Liver (tissue), 9 donors: Measurements from ENCODE around the gene CHRNA5. TPM values are rescaled to one million over a fixed set of nuclear protein-coding genes. Genes with fewer than 3 reads are reported as not detected.

Source experiments
- DNase-seq: peaks from one replicate; pipeline ENCODE4 v3.0.0-alpha.2; 2017; ENCODE audit warnings: low spot score
- H3K27ac ChIP-seq, 2 donors: one replicate each; pipeline ENCODE4 v1.7.0; 2013; ENCODE audit warnings: inconsistent platforms in 2 of 2, low read length in 2 of 2, control low read depth in 1 of 2, low read depth in 1 of 2, mild to moderate bottlenecking in 1 of 2
- H3K27me3 ChIP-seq, 4 donors: one replicate each; pipeline versions ENCODE4 v1.6.1 to v1.7.0; 2013; ENCODE audit warnings: low read length in 3 of 4, inconsistent platforms in 1 of 4, mild to moderate bottlenecking in 1 of 4, moderate library complexity in 1 of 4; ENCODE audit not compliant: control insufficient read depth in 4 of 4, insufficient read depth in 4 of 4
- H3K36me3 ChIP-seq, 4 donors: one replicate each; pipeline versions ENCODE4 v1.6.1 to v1.7.0; 2013; ENCODE audit warnings: low read length in 3 of 4, mild to moderate bottlenecking in 3 of 4, low read depth in 1 of 4, moderate library complexity in 1 of 4; ENCODE audit not compliant: control insufficient read depth in 4 of 4, insufficient read depth in 3 of 4
- H3K4me1 ChIP-seq, 4 donors: one replicate each; pipeline versions ENCODE4 v1.6.1 to v1.7.0; 2013; ENCODE audit warnings: low read length in 3 of 4, mild to moderate bottlenecking in 3 of 4, moderate library complexity in 1 of 4; ENCODE audit not compliant: control insufficient read depth in 4 of 4, insufficient read depth in 4 of 4
- H3K4me3 ChIP-seq, 3 donors: one replicate each; pipeline versions ENCODE4 v1.6.1 to v1.7.0; 2013; ENCODE audit warnings: low read length in 3 of 3, control low read depth in 1 of 3, low read depth in 1 of 3, mild to moderate bottlenecking in 1 of 3
- H3K9ac ChIP-seq, 2 donors: one replicate each; pipeline ENCODE4 v1.7.0; 2013; ENCODE audit warnings: low read length in 2 of 2, mild to moderate bottlenecking in 2 of 2, moderate library complexity in 2 of 2, control low read depth in 1 of 2, low read depth in 1 of 2
- H3K9me3 ChIP-seq, 4 donors: one replicate each; pipeline versions ENCODE4 v1.6.1 to v1.7.0; 2013; ENCODE audit warnings: low read length in 3 of 4; ENCODE audit not compliant: control insufficient read depth in 4 of 4
- ATF3 ChIP-seq: IDR thresholded peaks from 2 replicates; pipeline ENCODE4 v1.6.1; 2016; ENCODE audit warnings: antibody characterized with exemption
- CTCF ChIP-seq: fragments of 150-350 bp; IDR thresholded peaks from 2 replicates; pipeline ENCODE4 v1.5.1; 2017; ENCODE audit warnings: improper control_type of control experiment, low read depth, low read length; ENCODE audit not compliant: missing input control
- EGR1 ChIP-seq, 2 donors: IDR thresholded peaks; 2 replicates each; pipeline ENCODE4 v1.6.1; 2016 to 2018; ENCODE audit warnings: antibody characterized with exemption in 2 of 2, low read depth in 2 of 2
- FOXA1 ChIP-seq: IDR thresholded peaks from 2 replicates; pipeline ENCODE4 v1.6.1; 2016; ENCODE audit warnings: antibody characterized with exemption
- FOXA2 ChIP-seq: IDR thresholded peaks from 2 replicates; pipeline ENCODE4 v1.6.1; 2016; ENCODE audit warnings: antibody characterized with exemption
- HNF4A ChIP-seq, 2 donors: conservative IDR thresholded peaks; 2 replicates each; pipeline ENCODE4 v1.6.1; 2016; ENCODE audit warnings: antibody characterized with exemption in 2 of 2, mild to moderate bottlenecking in 2 of 2
- HNF4G ChIP-seq: IDR thresholded peaks from 2 replicates; pipeline ENCODE4 v1.6.1; 2016; ENCODE audit warnings: antibody characterized with exemption
- JUND ChIP-seq, 2 donors: IDR thresholded peaks; 2 replicates each; pipeline ENCODE4 v1.6.1; 2016; ENCODE audit warnings: antibody characterized with exemption in 2 of 2
- MAX ChIP-seq: IDR thresholded peaks from 2 replicates; pipeline ENCODE4 v1.6.1; 2016; ENCODE audit warnings: antibody characterized with exemption
- NR2F2 ChIP-seq: IDR thresholded peaks from 2 replicates; pipeline ENCODE4 v1.6.1; 2016; ENCODE audit warnings: antibody characterized with exemption
- REST ChIP-seq: IDR thresholded peaks from 2 replicates; pipeline ENCODE4 v1.6.1; 2016; ENCODE audit warnings: antibody characterized with exemption, mild to moderate bottlenecking
- RXRA ChIP-seq, 2 donors: IDR thresholded peaks; 2 replicates each; pipeline ENCODE4 v1.6.1; 2017 to 2018; ENCODE audit warnings: antibody characterized with exemption in 2 of 2, mild to moderate bottlenecking in 1 of 2
- SP1 ChIP-seq: IDR thresholded peaks from 2 replicates; pipeline ENCODE4 v1.6.1; 2018; ENCODE audit warnings: antibody characterized with exemption, mild to moderate bottlenecking
- TAF1 ChIP-seq: conservative IDR thresholded peaks from 2 replicates; pipeline ENCODE4 v1.6.1; 2016; ENCODE audit warnings: antibody characterized with exemption, mild to moderate bottlenecking
- ZBTB33 ChIP-seq: IDR thresholded peaks from 2 replicates; pipeline ENCODE4 v1.6.1; 2016; ENCODE audit warnings: antibody characterized with exemption
- WGBS: extraction: QIAGEN DNeasy Blood & Tissue Kit; methylation state at CpG from one replicate; pipeline ENCODE4 v1.1.7; 2013; 5-methylcytosine and 5-hydroxymethylcytosine counted together
- polyA plus RNA-seq, 2 donors: library from polyadenylated mRNA; stranded (reverse) in 1 of 2; unstranded in 1 of 2; fragments of 200-250 nt in 1 of 2; fragments of >200 nt in 1 of 2; fragmentation: Nextera tagmentation in 1 of 2; extraction: Ambion mirVana in 1 of 2; gene quantifications; one replicate each; pipeline versions ENCODE4 v1.2.1 to v1.2.3, GENCODE V29; 2013 to 2015
- total RNA-seq, 2 donors: library from RNA; depleted of rRNA; stranded (reverse); fragments of >200 nt; gene quantifications; one replicate each; pipeline ENCODE4 v1.2.3, GENCODE V29; 2014
- donor health status: healthy.
- donor health status: healthy.
- donor health status: healthy.
- donor health status: healthy.
- donor health status: healthy.

CHRNA5 gene
- total and polyA plus RNA-seq, 4 donors, result 0.17 to 0.56 (median 0.36) TPM

- DNase-seq, result no peak
- 92% methylated on average over 29 of the region's 29 CpGs for WGBS
- Histone ChIP-seq H3K27me3 (peaks cover 0 to 3% (median 0%) of the 10 kb centered on the region in 4 donors), H3K9ac (no peak overlapping the region), H3K27ac (no peak overlapping the region), H3K4me3 (no peak overlapping the region), H3K9me3 (peaks cover 0 to 5% (median 2%) of the 10 kb centered on the region in 4 donors), H3K4me1 (no peaks in the 10 kb centered on the region), H3K36me3 (no peaks in the 10 kb centered on the region)
- TF ChIP-seq JUND (IDR thresholded peaks at IDR 0.05) (no peak), REST (no peak), ATF3 (no peak)
Observed at GRCh38 chr15:78629031-78629715, 63.9 kb downstream of the CHRNA5 start.

- peaks cover 0 to 3% (median 0%) of the 10 kb centered on the region in 4 donors for H3K27me3 ChIP-seq
- no peak overlapping the region for H3K4me3 ChIP-seq
- H3K27ac ChIP-seq, result no peak overlapping the region
- H3K9ac ChIP-seq, result no peak overlapping the region
- TF ChIP-seq HNF4G, result no peak
- TF ChIP-seq REST, result no peak
- TF ChIP-seq EGR1 (IDR thresholded peaks at IDR 0.05; ENCODE audit: low read depth in 2 of 2), result no peak
- TF ChIP-seq TAF1, result no peak
- no peak for TF ChIP-seq FOXA2
- no peak for TF ChIP-seq ATF3
- no peak for TF ChIP-seq RXRA (IDR thresholded peaks at IDR 0.05)
- no peak for TF ChIP-seq SP1
- no peak for TF ChIP-seq CTCF
- no peak for TF ChIP-seq NR2F2
- no peak for TF ChIP-seq FOXA1
- no peak for TF ChIP-seq MAX
- TF ChIP-seq ZBTB33, result no peak
- no peak for TF ChIP-seq HNF4A (conservative IDR thresholded peaks at IDR 0.05)
- peaks cover 0 to 5% (median 2%) of the 10 kb centered on the region in 4 donors for H3K9me3 ChIP-seq
- 93% methylated on average over 12 of the region's 12 CpGs for WGBS
- DNase-seq, result no peak
- H3K4me1 ChIP-seq, result no peaks in the 10 kb centered on the region
- no peaks in the 10 kb centered on the region for H3K36me3 ChIP-seq
Observed at GRCh38 chr15:78629716-78630065, 64.4 kb downstream of the CHRNA5 start.
